Psoas muscle (tissue), 8 donors: ENCODE results near the gene TEX2. TPM values are rescaled to one million over a fixed set of nuclear protein-coding genes. Genes with fewer than 3 reads are reported as not detected.

ENCODE experiments used
- ATAC-seq, 4 donors: fragments of 200-7000 bp; cut with Tn5 transposase; one replicate each; pipeline ENCODE4 v1.9.1; 2020; ENCODE audit warnings: moderate library complexity in 3 of 4, mild to moderate bottlenecking in 2 of 4
- DNase-seq, 2 donors: peaks; one replicate each; pipeline ENCODE4 v3.0.0-alpha.2; 2020
- H3K27ac ChIP-seq: fragments of 200-600 bp; one replicate; pipeline ENCODE4 v1.8.0; 2022
- H3K27me3 ChIP-seq, 3 donors: fragments of 200-600 bp in 1 of 3; one replicate each; pipeline versions ENCODE4 v1.6.1 to v1.8.0; 2013 to 2022; ENCODE audit warnings: low read length in 2 of 3, mild to moderate bottlenecking in 2 of 3, moderate library complexity in 1 of 3; ENCODE audit not compliant: insufficient read depth in 3 of 3
- H3K36me3 ChIP-seq, 2 donors: fragments of 200-600 bp in 1 of 2; one replicate each; pipeline versions ENCODE4 v1.6.1 to v1.8.0; 2013 to 2022; ENCODE audit warnings: low read depth in 1 of 2, mild to moderate bottlenecking in 1 of 2, moderate library complexity in 1 of 2; ENCODE audit not compliant: insufficient read depth in 1 of 2
- H3K4me1 ChIP-seq: fragments of 200-600 bp; one replicate; pipeline ENCODE4 v1.8.0; 2022
- H3K4me3 ChIP-seq: fragments of 200-600 bp; one replicate; pipeline ENCODE4 v1.8.0; 2022; ENCODE audit warnings: mild to moderate bottlenecking
- H3K9me3 ChIP-seq: fragments of 200-600 bp; one replicate; pipeline ENCODE4 v1.8.0; 2022
- WGBS, 3 donors: extraction: QIAGEN DNeasy Blood & Tissue Kit; methylation state at CpG; one replicate each; pipeline versions ENCODE4 v1.1.6 to v1.1.7; 2013; 5-methylcytosine and 5-hydroxymethylcytosine counted together
- intact Hi-C, 2 donors: fragments of 100-400 bp; cut with DNase I; formaldehyde crosslinking; loops; one replicate each; pipeline versions ENCODE4 v1.11.0 to v1.14.2; 2022
- polyA plus RNA-seq, 3 donors: library from polyadenylated mRNA; stranded (reverse); fragments of 200-250 nt; gene quantifications; one replicate each; pipeline ENCODE4 v1.2.3, GENCODE V29; 2013
- total RNA-seq, 4 donors: library from RNA; stranded (reverse); fragmentation: NEBNext Ultra II Directional in 2 of 4; extraction: Animal tissue kit (Norgen Biotek cat#: 25700) in 2 of 4; gene quantifications; one replicate each; pipeline versions ENCODE4 v1.2.1 to v1.2.4, GENCODE V29; 2021 to 2023
- TF ChIP-seq, protein P1 (sequence below): fragments of 200-600 bp; IDR thresholded peaks from one replicate; pipeline ENCODE4 v1.8.0; 2022; ENCODE audit warnings: antibody characterized with exemption
- donor health status: healthy with polysubstance abuse.
- donor health status: DM: no; HTN: no; CAD: no; lungs with moderate emphysema.
- donor health status: Bipolar disorder and iron deficiency.
- donor health status: healthy.
- donor health status: DM: yes; HTN: yes; CAD: no.
- donor health status: DM: no; HTN: no; CAD: no.
- donor health status: DM: no; HTN: no; CAD: no.
- donor health status: DM: yes; HTN: yes; CAD: no.

TEX2 gene
- total and polyA plus RNA-seq, 7 donors: 29.4 to 72.7 (median 52.8) TPM

DNA sequence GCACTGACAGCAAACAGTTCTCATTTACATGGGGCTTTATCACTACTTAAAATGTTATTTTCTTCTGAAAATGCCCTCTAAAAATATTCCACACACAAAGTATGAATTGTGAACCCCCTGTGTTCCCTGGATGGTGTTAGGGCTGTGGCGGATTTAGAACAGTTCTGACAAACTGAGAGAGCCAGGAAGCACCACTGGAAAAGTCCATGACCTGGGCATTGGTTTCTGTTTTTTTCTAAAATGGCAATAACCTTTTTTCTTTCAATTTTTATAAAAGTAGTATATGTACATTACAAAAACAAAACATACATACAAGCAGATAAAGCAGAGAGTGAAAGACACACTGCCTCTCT is 112.1 kb downstream of the TEX2 start:
- Histone ChIP-seq H3K27me3 (no peaks in the 10 kb centered on the region), H3K4me1 (peaks cover 93% of the 10 kb centered on the region), H3K4me3 (no peak overlapping the region), H3K36me3 (peaks cover 12 to 38% of the 10 kb centered on the region in 2 donors), H3K27ac (peak overlapping the region; percentile 95), H3K9me3 (no peaks in the 10 kb centered on the region)
- TF ChIP-seq, protein P1, sequence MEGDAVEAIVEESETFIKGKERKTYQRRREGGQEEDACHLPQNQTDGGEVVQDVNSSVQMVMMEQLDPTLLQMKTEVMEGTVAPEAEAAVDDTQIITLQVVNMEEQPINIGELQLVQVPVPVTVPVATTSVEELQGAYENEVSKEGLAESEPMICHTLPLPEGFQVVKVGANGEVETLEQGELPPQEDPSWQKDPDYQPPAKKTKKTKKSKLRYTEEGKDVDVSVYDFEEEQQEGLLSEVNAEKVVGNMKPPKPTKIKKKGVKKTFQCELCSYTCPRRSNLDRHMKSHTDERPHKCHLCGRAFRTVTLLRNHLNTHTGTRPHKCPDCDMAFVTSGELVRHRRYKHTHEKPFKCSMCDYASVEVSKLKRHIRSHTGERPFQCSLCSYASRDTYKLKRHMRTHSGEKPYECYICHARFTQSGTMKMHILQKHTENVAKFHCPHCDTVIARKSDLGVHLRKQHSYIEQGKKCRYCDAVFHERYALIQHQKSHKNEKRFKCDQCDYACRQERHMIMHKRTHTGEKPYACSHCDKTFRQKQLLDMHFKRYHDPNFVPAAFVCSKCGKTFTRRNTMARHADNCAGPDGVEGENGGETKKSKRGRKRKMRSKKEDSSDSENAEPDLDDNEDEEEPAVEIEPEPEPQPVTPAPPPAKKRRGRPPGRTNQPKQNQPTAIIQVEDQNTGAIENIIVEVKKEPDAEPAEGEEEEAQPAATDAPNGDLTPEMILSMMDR: no peak
- no peak for DNase-seq
- no peak for ATAC-seq
- WGBS, 3 donors: 82 to 97% (median 95%) methylated on average over 1 of the region's 1 CpG
- intact Hi-C loops: no loop called here

DNA sequence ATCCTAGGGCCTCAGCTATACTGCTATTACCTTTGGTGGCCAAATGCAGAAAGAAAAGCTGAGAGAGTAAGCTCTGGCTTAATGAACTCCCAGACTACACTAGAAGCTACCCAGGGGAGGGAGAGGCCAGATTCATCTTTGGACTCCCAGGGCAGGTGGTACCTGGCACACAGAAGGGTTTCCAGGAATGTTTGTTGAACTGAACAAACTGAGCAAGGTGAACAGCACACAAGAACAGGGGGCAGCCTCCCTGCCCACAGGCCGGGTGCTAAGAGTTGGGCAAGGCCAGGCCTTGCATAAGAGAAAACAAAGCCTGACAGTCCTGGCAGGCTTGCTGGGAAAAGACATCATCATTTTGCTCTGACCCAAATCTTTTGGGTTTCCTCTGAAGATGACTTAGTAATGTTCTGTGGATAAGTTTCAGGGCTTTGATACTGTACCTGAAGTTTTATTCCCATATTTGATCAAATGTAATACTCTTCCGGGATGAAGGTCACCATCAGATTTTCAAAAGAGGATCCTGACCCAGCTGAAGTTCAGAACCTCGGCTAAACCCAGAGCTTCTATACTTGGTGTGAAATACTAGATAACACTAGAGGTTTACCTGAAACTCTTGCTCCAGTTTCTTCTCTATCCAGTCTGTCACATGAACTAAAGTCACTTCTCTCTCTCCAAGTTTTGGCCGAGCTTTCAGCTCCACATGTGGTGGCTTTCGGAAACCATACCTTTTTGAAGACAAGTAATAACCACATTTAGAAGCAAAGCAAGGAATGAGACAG is 112.6 kb downstream of the TEX2 start:
- peaks cover 87% of the 10 kb centered on the region for H3K4me1 ChIP-seq
- intact Hi-C loops: no loop called here
- H3K27me3 ChIP-seq: no peaks in the 10 kb centered on the region
- peaks cover 12 to 38% of the 10 kb centered on the region in 2 donors for H3K36me3 ChIP-seq
- peak in 3 of 4 donors; percentile 34 to 52 (median 50) for ATAC-seq
- WGBS, 3 donors: 32 to 53% (median 34%) methylated on average over 5 of the region's 5 CpGs
- H3K4me3 ChIP-seq: no peak overlapping the region
- peak overlapping the region; percentile 95 for H3K27ac ChIP-seq
- peak; percentile 46 to 81 for DNase-seq
- TF ChIP-seq, protein P1: no peak
- H3K9me3 ChIP-seq: no peaks in the 10 kb centered on the region

DNA sequence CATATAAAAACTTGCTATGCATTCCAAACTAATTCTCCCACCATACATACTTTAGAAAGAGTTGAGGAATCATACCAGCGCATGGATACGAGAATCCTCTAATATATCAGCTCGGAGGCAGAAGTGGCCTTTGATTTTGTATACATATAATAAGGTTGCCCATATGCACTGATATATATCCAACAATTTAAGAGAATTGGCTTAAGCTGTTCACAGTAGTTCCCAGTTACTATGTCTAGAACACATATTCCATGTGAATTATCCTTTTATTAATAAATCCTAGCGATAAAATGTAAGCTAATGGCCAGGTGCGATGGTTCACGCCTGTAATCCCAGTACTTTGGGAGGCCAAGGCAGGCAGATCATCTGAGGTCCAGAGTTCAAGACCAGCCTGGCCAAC is 113.9 kb downstream of the TEX2 start:
- intact Hi-C loops: loop anchor here (2.0 to 5.0 kb wide), 4 partner anchors 53 to 133 kb away; partner anchors contain the start of gene TEX2 (in 1 of the 2)
- Histone ChIP-seq H3K27me3 (no peaks in the 10 kb centered on the region), H3K9me3 (no peaks in the 10 kb centered on the region), H3K27ac (peak overlapping the region; percentile 95), H3K36me3 (peaks cover 12 to 38% of the 10 kb centered on the region in 2 donors), H3K4me3 (no peak overlapping the region), H3K4me1 (peaks cover 75% of the 10 kb centered on the region)
- ATAC-seq (no peak), DNase-seq (no peak)
- 90 to 96% (median 92%) methylated on average over 6 of the region's 6 CpGs for WGBS, 3 donors
- TF ChIP-seq, protein P1: no peak

DNA sequence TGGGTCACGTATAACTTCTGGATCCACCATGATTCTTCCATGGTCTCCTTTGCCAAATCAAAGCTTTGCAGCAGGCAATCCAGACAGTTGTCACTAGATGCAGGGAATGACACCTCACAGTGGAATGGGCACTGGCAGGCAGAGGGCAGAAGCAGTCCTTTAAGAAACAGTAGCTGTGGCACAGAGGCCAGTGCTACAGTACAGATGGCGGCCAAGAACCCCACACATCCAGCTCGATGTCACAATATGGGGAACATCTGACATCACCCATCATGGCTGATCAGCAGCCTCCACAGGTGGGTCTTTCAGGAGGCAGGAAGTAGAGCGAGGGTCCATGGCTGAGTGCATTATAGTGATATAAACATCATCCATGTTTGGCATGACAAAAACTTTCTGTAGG is 114.4 kb downstream of the TEX2 start:
- 34 to 49% (median 36%) methylated on average over 4 of the region's 4 CpGs for WGBS, 3 donors
- intact Hi-C loops: loop anchor here (1.0 to 5.0 kb wide), 5 partner anchors 54 to 134 kb away; partner anchors contain the start of gene TEX2 (in 1 of the 2)
- Histone ChIP-seq H3K27ac (peak overlapping the region; percentile 95), H3K4me1 (peaks cover 70% of the 10 kb centered on the region), H3K36me3 (peaks cover 9 to 34% of the 10 kb centered on the region in 2 donors), H3K4me3 (no peak overlapping the region), H3K9me3 (no peaks in the 10 kb centered on the region), H3K27me3 (no peaks in the 10 kb centered on the region)
- DNase-seq: peak; percentile 50 to 85
- peak; percentile 64 to 74 (median 72) for ATAC-seq
- TF ChIP-seq, protein P1: peak; percentile 34
